Ishikawa (cell line): ENCODE measurements around the gene TSBP1.

ENCODE experiments used
- CEBPB ChIP-seq: IDR thresholded peaks from 2 replicates; pipeline ENCODE4 v1.6.1; 2012
- CREB1 ChIP-seq: IDR thresholded peaks from 2 replicates; pipeline ENCODE4 v1.6.1; 2012; ENCODE audit warnings: low read depth
- EGR1 ChIP-seq: IDR thresholded peaks from 2 replicates; pipeline ENCODE4 v1.6.1; 2012
- EP300 ChIP-seq: IDR thresholded peaks from 2 replicates; pipeline ENCODE4 v1.6.1; 2012; ENCODE audit warnings: borderline replicate concordance
- FOXM1 ChIP-seq: IDR thresholded peaks from 2 replicates; pipeline ENCODE4 v1.6.1; 2012; ENCODE audit warnings: low read depth, borderline replicate concordance
- RAD21 ChIP-seq: IDR thresholded peaks from 2 replicates; pipeline ENCODE4 v1.6.1; 2012; ENCODE audit warnings: low read depth
- TAF1 ChIP-seq: IDR thresholded peaks from 2 replicates; pipeline ENCODE4 v1.6.1; 2012; ENCODE audit warnings: low read depth, mild to moderate bottlenecking
- TCF12 ChIP-seq: IDR thresholded peaks from 2 replicates; pipeline ENCODE4 v1.6.1; 2012; ENCODE audit warnings: low read depth
- YY1 ChIP-seq: IDR thresholded peaks from 2 replicates; pipeline ENCODE4 v1.6.1; 2012; ENCODE audit warnings: low read depth
- ZBTB7A ChIP-seq: IDR thresholded peaks from 2 replicates; pipeline ENCODE4 v1.6.1; 2012; ENCODE audit warnings: low read depth
- TF ChIP-seq, protein P1 (sequence below): IDR thresholded peaks from 2 replicates; pipeline ENCODE4 v1.6.1; 2012; ENCODE audit warnings: low read depth, mild to moderate bottlenecking
- TF ChIP-seq, protein P2 (sequence below): IDR thresholded peaks from 2 replicates; pipeline ENCODE4 v1.6.1; 2012

- TF ChIP-seq TAF1 = no peak
- TF ChIP-seq, protein P1, sequence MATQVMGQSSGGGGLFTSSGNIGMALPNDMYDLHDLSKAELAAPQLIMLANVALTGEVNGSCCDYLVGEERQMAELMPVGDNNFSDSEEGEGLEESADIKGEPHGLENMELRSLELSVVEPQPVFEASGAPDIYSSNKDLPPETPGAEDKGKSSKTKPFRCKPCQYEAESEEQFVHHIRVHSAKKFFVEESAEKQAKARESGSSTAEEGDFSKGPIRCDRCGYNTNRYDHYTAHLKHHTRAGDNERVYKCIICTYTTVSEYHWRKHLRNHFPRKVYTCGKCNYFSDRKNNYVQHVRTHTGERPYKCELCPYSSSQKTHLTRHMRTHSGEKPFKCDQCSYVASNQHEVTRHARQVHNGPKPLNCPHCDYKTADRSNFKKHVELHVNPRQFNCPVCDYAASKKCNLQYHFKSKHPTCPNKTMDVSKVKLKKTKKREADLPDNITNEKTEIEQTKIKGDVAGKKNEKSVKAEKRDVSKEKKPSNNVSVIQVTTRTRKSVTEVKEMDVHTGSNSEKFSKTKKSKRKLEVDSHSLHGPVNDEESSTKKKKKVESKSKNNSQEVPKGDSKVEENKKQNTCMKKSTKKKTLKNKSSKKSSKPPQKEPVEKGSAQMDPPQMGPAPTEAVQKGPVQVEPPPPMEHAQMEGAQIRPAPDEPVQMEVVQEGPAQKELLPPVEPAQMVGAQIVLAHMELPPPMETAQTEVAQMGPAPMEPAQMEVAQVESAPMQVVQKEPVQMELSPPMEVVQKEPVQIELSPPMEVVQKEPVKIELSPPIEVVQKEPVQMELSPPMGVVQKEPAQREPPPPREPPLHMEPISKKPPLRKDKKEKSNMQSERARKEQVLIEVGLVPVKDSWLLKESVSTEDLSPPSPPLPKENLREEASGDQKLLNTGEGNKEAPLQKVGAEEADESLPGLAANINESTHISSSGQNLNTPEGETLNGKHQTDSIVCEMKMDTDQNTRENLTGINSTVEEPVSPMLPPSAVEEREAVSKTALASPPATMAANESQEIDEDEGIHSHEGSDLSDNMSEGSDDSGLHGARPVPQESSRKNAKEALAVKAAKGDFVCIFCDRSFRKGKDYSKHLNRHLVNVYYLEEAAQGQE = no peak
- no peak for TF ChIP-seq TCF12
- no peak for TF ChIP-seq EP300
- TF ChIP-seq RAD21 = no peak
- TF ChIP-seq CREB1 = no peak
- no peak for TF ChIP-seq FOXM1
- TF ChIP-seq CEBPB = no peak
- no peak for TF ChIP-seq EGR1
- TF ChIP-seq, protein P2, sequence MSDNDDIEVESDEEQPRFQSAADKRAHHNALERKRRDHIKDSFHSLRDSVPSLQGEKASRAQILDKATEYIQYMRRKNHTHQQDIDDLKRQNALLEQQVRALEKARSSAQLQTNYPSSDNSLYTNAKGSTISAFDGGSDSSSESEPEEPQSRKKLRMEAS = no peak
- TF ChIP-seq ZBTB7A = no peak
- TF ChIP-seq YY1 = no peak
These were observed 77.1 kb downstream of the TSBP1 start for GRCh38 chr6:32294566-32294965.
